GM12878 (cell line): Measurements from ENCODE around the gene KDM8. TPM values are rescaled to one million over a fixed set of nuclear protein-coding genes. Genes with fewer than 3 reads are reported as not detected.

ENCODE experiments used
- ATAC-seq: fragments of 200-7000 bp; cut with Tn5 transposase; 3 replicates; pipeline ENCODE4 v1.9.1; 2020; ENCODE audit warnings: mild to moderate bottlenecking, moderate library complexity
- BruUV-seq: library from RNA; stranded (reverse); fragments of 400-500 nt; replicated peaks from 2 replicates; lab custom pipeline; 2021; lab: Mats Ljungman, UMichigan
- CTCF ChIA-PET: fragments of 300-600 bp; sonication (Branson Sonifier 250); formaldehyde crosslinking; extraction: SDS; loops from one replicate; lab custom pipeline; 2021; ENCODE audit warnings: inconsistent platforms; lab: Yijun Ruan, JAX
- POLR2A ChIA-PET: fragments of 350-600 bp; formaldehyde crosslinking; extraction: SDS; loops from one replicate; lab custom pipeline; 2021; ENCODE audit warnings: inconsistent platforms; lab: Charles Lee
- RAD21 ChIA-PET: fragments of 300-600 bp; sonication (Branson Sonifier 250); formaldehyde crosslinking; loops from one replicate; lab custom pipeline; 2023; ENCODE audit warnings: antibody characterized with exemption; ENCODE audit not compliant: unreplicated experiment; lab: Charles Lee
- SMC1A ChIA-PET: fragments of 300-600 bp; sonication (Branson Sonifier 250); formaldehyde crosslinking; loops from one replicate; lab custom pipeline; 2023; ENCODE audit not compliant: unreplicated experiment, uncharacterized antibody; lab: Charles Lee
- DNase-seq: peaks from one replicate; pipeline ENCODE4 v3.0.0-alpha.2; 2011; ENCODE audit warnings: low read depth, low spot score
- FAIRE-seq: peaks from 3 replicates; lab custom pipeline; 2011; peaks lifted over from hg19 to GRCh38; lab: Jason Lieb, UNC
- H2AFZ ChIP-seq: 2 replicates; pipeline ENCODE4 v1.6.0; 2011; ENCODE audit warnings: low read depth, low read length, control low read depth; ENCODE audit not compliant: control insufficient read depth
- H3K27ac ChIP-seq: 2 replicates; pipeline ENCODE4 v1.5.1; 2011; ENCODE audit warnings: control low read depth; ENCODE audit not compliant: control insufficient read depth, insufficient read depth
- H3K27me3 ChIP-seq, 2 experiments: replicated peaks in 1 of 2; 2 replicates each; pipeline versions ENCODE4 v1.6.0 to v1.6.1; 2011; ENCODE audit warnings: low read length in 1 of 2; ENCODE audit not compliant: control insufficient read depth in 2 of 2, insufficient read depth in 2 of 2
- H3K36me3 ChIP-seq, 2 experiments: 2 replicates each; pipeline ENCODE4 v1.5.1; 2011; ENCODE audit warnings: low read length in 1 of 2; ENCODE audit not compliant: control insufficient read depth in 2 of 2, insufficient read depth in 2 of 2
- H3K4me1 ChIP-seq: 2 replicates; pipeline ENCODE4 v1.6.1; 2011; ENCODE audit warnings: mild to moderate bottlenecking, low read length, moderate library complexity, mixed read lengths; ENCODE audit not compliant: control insufficient read depth, insufficient read depth
- H3K4me2 ChIP-seq: 2 replicates; pipeline ENCODE4 v1.6.0; 2011; ENCODE audit warnings: control low read depth; ENCODE audit not compliant: control insufficient read depth, insufficient read depth
- H3K4me3 ChIP-seq: fragments of 200-600 bp; sonication (generic); 2 replicates; pipeline ENCODE4 v1.5.1; 2016
- H3K79me2 ChIP-seq: 2 replicates; pipeline ENCODE4 v1.6.0; 2011; ENCODE audit warnings: low read length; ENCODE audit not compliant: control insufficient read depth, insufficient read depth
- H3K9ac ChIP-seq: 2 replicates; pipeline ENCODE4 v1.8.0; 2011; ENCODE audit warnings: low read length, control low read depth, mixed read lengths; ENCODE audit not compliant: control insufficient read depth, insufficient read depth
- H3K9me3 ChIP-seq: replicated peaks from 3 replicates; pipeline ENCODE4 v1.5.1; 2011; ENCODE audit warnings: mild to moderate bottlenecking, low read length; ENCODE audit not compliant: control insufficient read depth, insufficient read depth
- H4K20me1 ChIP-seq: 2 replicates; pipeline ENCODE4 v1.6.0; 2011; ENCODE audit not compliant: control insufficient read depth, insufficient read depth
- ASH2L ChIP-seq: fragments of 300-600, 200-600 bp; sonication (generic); IDR thresholded peaks from 2 replicates; pipeline ENCODE4 v1.6.1; 2017; ENCODE audit warnings: low read depth, mild to moderate bottlenecking, borderline replicate concordance
- ATF7 ChIP-seq: fragments of 450-650 bp; IDR thresholded peaks from 2 replicates; pipeline ENCODE4 v1.6.1; 2016; ENCODE audit warnings: low read depth, mild to moderate bottlenecking
- FOXK2 ChIP-seq: fragments of 450-650 bp; IDR thresholded peaks from 2 replicates; pipeline ENCODE4 v1.6.1; 2017; ENCODE audit warnings: mild to moderate bottlenecking, moderate library complexity
- HDAC2 ChIP-seq: fragments of 200-600 bp; sonication (generic); IDR thresholded peaks from 2 replicates; pipeline ENCODE4 v1.6.1; 2017
- NFYB ChIP-seq: IDR thresholded peaks from 2 replicates; pipeline ENCODE4 v1.6.1; 2011; ENCODE audit warnings: low read depth, mild to moderate bottlenecking, low read length, improper control_type of control experiment, moderate library complexity; ENCODE audit not compliant: insufficient read depth
- NRF1 ChIP-seq: conservative IDR thresholded peaks from 2 replicates; pipeline ENCODE4 v1.6.1; 2011; ENCODE audit warnings: mild to moderate bottlenecking, low read depth, low read length, improper control_type of control experiment
- TCF7 ChIP-seq: IDR thresholded peaks from 2 replicates; pipeline ENCODE4 v1.6.1; 2014; ENCODE audit warnings: antibody characterized with exemption, borderline replicate concordance
- ZBED1 ChIP-seq: IDR thresholded peaks from 2 replicates; pipeline ENCODE4 v1.6.1; 2016; ENCODE audit warnings: borderline replicate concordance
- WGBS: methylation state at CpG from one replicate; pipeline ENCODE4 v1.1.6; 2016; ENCODE audit warnings: low lambda C conversion rate; ENCODE audit not compliant: insufficient replicate concordance, insufficient coverage; ENCODE audit errors: missing lambda C conversion rate; 5-methylcytosine and 5-hydroxymethylcytosine counted together
- in situ Hi-C: fragments of 300-500 bp; cut with MboI; formaldehyde crosslinking; loops from 9 replicates; pipeline ENCODE4 v1.14.3; 2018; ENCODE audit warnings: mixed read lengths
- intact Hi-C: fragments of 100-400 bp; cut with micrococcal nuclease; formaldehyde crosslinking; loops from one replicate; pipeline ENCODE4 v1.14.2; 2022; ENCODE audit not compliant: unreplicated experiment
- polyA plus RNA-seq, 11 experiments: library from polyadenylated mRNA; depleted of rRNA in 4 of 11; unstranded in 6 of 11; stranded (reverse) in 5 of 11; fragments of >200 nt; fragmentation: Nextera tagmentation in 4 of 11; fragmentation: Illumina TruSeq in 1 of 11; extraction: Ambion mirVana in 4 of 11; extraction: Trizol in 1 of 11; gene quantifications; 1 replicate in 1 of 11; 2 replicates in 10 of 11; pipeline versions ENCODE4 v1.2.1 to v1.2.3, GENCODE V29; 2011 to 2016; ENCODE audit warnings: inconsistent platforms in 2 of 11, missing spikeins in 2 of 11, low read depth in 1 of 11
- total RNA-seq, 4 experiments: library from RNA; depleted of rRNA in 3 of 4; stranded (reverse); fragments of >200 nt in 3 of 4; fragmentation: Illumina TruSeq in 1 of 4; extraction: Trizol in 1 of 4; gene quantifications; 2 replicates each; pipeline versions ENCODE4 v1.2.1 to v1.2.3, GENCODE V29; 2013 to 2021

Gene KDM8
- total and polyA plus RNA-seq, 10 of the 15 experiments (the other 5 are each of a cell fraction or from before 2014, with no cell fraction given) = 0.79 to 8.9 (median 5.8) TPM

- ChIA-PET RAD21 (no interaction called here), POLR2A (no interaction called here)
- no peaks in the 10 kb centered on the region for H3K27me3 ChIP-seq
- H3K79me2 ChIP-seq = no peaks in the 10 kb centered on the region
- ATAC-seq = no peak
- no TSS peak for BruUV-seq
- no peak overlapping the region for H2AFZ ChIP-seq
- TF ChIP-seq ZBED1 = no peak
- TF ChIP-seq NRF1 = no peak
- no peak for TF ChIP-seq TCF7
- TF ChIP-seq FOXK2 = no peak
- TF ChIP-seq, all 136 proteins: peak for 0
- WGBS = 88% methylated on average over 14 of the region's 16 CpGs
- Histone ChIP-seq H3K9ac (no peak overlapping the region), H4K20me1 (no peaks in the 10 kb centered on the region), H3K9me3 (no peaks in the 10 kb centered on the region), H3K4me1 (no peaks in the 10 kb centered on the region), H3K36me3 (no peaks in the 10 kb centered on the region; a peak in 3 of 4 replicates), H3K27ac (no peak overlapping the region), H3K4me3 (no peak overlapping the region), H3K4me2 (no peak overlapping the region)
- CTCF ChIA-PET = interaction anchor here (1.6 kb wide), 1 partner anchor 37 kb away, joined by 3 read pairs; no protein-coding TSS in a partner anchor
- intact Hi-C loops (no loop called here), in situ Hi-C loops (no loop called here)
- FAIRE-seq (no peak), DNase-seq (no peak)
- SMC1A ChIA-PET = no interaction called here
These were observed 13.1 kb downstream of the KDM8 start for GRCh38 chr16:27216297-27216885.

GRCh38 chr16:27217256-27217655 lies 13.9 kb downstream of the KDM8 start:
- H3K27ac ChIP-seq = no peak overlapping the region
- no peaks in the 10 kb centered on the region for H4K20me1 ChIP-seq
- in situ Hi-C loops = no loop called here
- SMC1A ChIA-PET = no interaction called here
- RAD21 ChIA-PET = interaction anchor here (0.5 kb wide), 1 partner anchor 134 kb away, joined by 3 read pairs; no protein-coding TSS in a partner anchor
- H3K9ac ChIP-seq = no peak overlapping the region
- intact Hi-C loops = no loop called here
- CTCF ChIA-PET = no interaction called here
- no peak overlapping the region for H3K4me2 ChIP-seq
- ATAC-seq (no peak), DNase-seq (no peak), FAIRE-seq (no peak)
- H3K4me3 ChIP-seq = no peak overlapping the region
- no peak overlapping the region for H2AFZ ChIP-seq
- POLR2A ChIA-PET = no interaction called here
- BruUV-seq = no TSS peak
- no peaks in the 10 kb centered on the region; a peak in 3 of 4 replicates for H3K36me3 ChIP-seq
- no peaks in the 10 kb centered on the region for H3K79me2 ChIP-seq
- TF ChIP-seq HDAC2 (no peak), NFYB (0 out of 2 replicates have a peak, but pooled peaks have one; percentile 12), ATF7 (peak; percentile 68), ASH2L (no peak)
- no peaks in the 10 kb centered on the region for H3K9me3 ChIP-seq
- no peaks in the 10 kb centered on the region for H3K27me3 ChIP-seq
- WGBS = 93% methylated on average over 10 of the region's 10 CpGs
- no peaks in the 10 kb centered on the region for H3K4me1 ChIP-seq
